ENCODE data around the gene HTRA2.

HTRA2 gene

GRCh38 chr2:74567881-74568280, 38.1 kb downstream of the HTRA2 start:
- H3K4me3 ChIP-seq (ENCODE audit: low read depth, low read length) = peak overlapping the region; percentile 25
- H3K36me3 ChIP-seq (ENCODE audit: insufficient read depth, low read length) = no peaks in the 10 kb centered on the region
- peak overlapping the region; percentile 100 for H3K27ac ChIP-seq (ENCODE audit: low read depth, low read length)
- no peaks in the 10 kb centered on the region for H3K27me3 ChIP-seq (ENCODE audit: insufficient read depth, low read length)
- peaks cover 65% of the 10 kb centered on the region for H3K4me1 ChIP-seq (ENCODE audit: control insufficient read depth, insufficient read depth, low read length, unreplicated experiment)
- no peaks in the 10 kb centered on the region for H3K79me2 ChIP-seq (ENCODE audit: control insufficient read depth, insufficient read depth, low read length, unreplicated experiment)
- H2AFZ ChIP-seq (ENCODE audit: low read length, unreplicated experiment) = peak overlapping the region; percentile 67

DNA sequence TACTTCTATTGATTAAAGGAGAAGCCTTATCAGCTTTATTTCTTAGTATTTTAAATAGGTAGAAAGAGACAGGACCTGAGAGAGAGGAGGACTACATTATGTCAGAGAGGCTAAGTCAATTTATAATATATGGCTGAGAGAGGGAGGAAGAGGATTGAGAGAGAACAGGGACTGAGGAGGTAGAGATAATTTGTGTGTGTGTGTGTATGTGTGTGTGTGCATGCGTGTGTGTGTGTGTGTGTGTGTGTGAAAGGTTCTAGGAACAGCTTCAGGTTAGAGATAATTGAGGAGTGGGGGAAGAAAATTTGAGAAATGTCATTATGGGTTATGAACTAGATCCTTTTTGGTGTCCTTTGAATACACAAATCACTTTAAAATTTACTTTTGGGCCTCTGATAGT, 40.0 kb downstream of the HTRA2 start:
- H3K4me3 ChIP-seq (ENCODE audit: low read depth, low read length) = no peak overlapping the region
- H2AFZ ChIP-seq (ENCODE audit: low read length, unreplicated experiment) = no peak overlapping the region
- peaks cover 65% of the 10 kb centered on the region for H3K4me1 ChIP-seq (ENCODE audit: control insufficient read depth, insufficient read depth, low read length, unreplicated experiment)
- no peaks in the 10 kb centered on the region for H3K36me3 ChIP-seq (ENCODE audit: insufficient read depth, low read length)
- H3K27ac ChIP-seq (ENCODE audit: low read depth, low read length) = peak overlapping the region; percentile 100; the same call in 1 of the 2 replicates
- H3K27me3 ChIP-seq (ENCODE audit: insufficient read depth, low read length) = no peaks in the 10 kb centered on the region
- H3K79me2 ChIP-seq (ENCODE audit: control insufficient read depth, insufficient read depth, low read length, unreplicated experiment) = no peaks in the 10 kb centered on the region

- Histone ChIP-seq H3K4me1 (ENCODE audit: control insufficient read depth, insufficient read depth, low read length, unreplicated experiment) (peaks cover 69% of the 10 kb centered on the region), H2AFZ (ENCODE audit: low read length, unreplicated experiment) (no peak overlapping the region), H3K4me3 (ENCODE audit: low read depth, low read length) (no peak overlapping the region), H3K27me3 (ENCODE audit: insufficient read depth, low read length) (no peaks in the 10 kb centered on the region), H3K36me3 (ENCODE audit: insufficient read depth, low read length) (no peaks in the 10 kb centered on the region), H3K79me2 (ENCODE audit: control insufficient read depth, insufficient read depth, low read length, unreplicated experiment) (no peaks in the 10 kb centered on the region), H3K27ac (ENCODE audit: low read depth, low read length) (no peak overlapping the region)
These were observed 41.3 kb downstream of the HTRA2 start for GRCh38 chr2:74571058-74571457.

GRCh38 chr2:74572178-74572925, 42.6 kb downstream of the HTRA2 start:
- H3K4me3 ChIP-seq (ENCODE audit: low read depth, low read length) = no peak overlapping the region
- no peaks in the 10 kb centered on the region for H3K27me3 ChIP-seq (ENCODE audit: insufficient read depth, low read length)
- no peak overlapping the region for H2AFZ ChIP-seq (ENCODE audit: low read length, unreplicated experiment)
- H3K27ac ChIP-seq (ENCODE audit: low read depth, low read length) = peak overlapping the region; percentile 44
- H3K79me2 ChIP-seq (ENCODE audit: control insufficient read depth, insufficient read depth, low read length, unreplicated experiment) = no peaks in the 10 kb centered on the region
- no peaks in the 10 kb centered on the region for H3K36me3 ChIP-seq (ENCODE audit: insufficient read depth, low read length)
- peaks cover 70% of the 10 kb centered on the region for H3K4me1 ChIP-seq (ENCODE audit: control insufficient read depth, insufficient read depth, low read length, unreplicated experiment)

DNA sequence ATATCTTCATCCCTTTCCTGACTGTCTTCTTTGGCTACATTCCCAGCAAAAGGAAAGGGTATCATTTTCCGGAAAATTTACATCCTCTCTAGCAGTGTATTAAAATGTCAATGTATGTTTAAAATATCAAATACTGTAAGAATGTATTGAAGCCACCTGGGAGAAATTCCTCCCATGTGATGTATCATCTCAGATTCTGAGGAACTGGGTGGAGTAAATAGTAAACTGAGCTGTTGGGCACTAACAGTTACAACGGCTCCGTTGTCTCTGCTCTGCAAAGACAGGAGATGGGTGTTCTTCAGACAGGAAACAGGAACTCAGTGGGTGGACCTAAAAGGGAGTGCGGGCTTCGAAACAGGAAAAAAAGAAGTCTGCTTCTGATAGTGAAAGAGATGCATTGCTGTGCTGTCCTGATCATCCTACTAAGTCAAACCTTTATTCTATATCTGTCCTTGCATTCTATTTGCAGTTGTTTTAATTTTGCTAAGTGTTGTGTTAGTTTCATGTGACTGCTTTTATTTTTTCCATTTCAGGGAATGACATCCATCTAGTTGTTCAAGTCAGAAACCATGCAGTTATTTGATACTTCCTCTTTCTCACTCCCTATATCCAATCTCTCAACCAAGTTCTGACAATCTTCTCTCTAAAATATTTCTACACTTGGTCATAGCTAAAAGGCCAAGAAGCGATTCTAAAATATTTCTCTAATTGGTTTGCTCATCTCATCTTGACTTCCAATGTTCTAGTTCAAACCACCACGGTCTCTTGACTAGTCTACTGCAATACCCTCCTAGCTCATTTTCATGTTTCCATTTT, 44.2 kb downstream of the HTRA2 start:
- Histone ChIP-seq H3K4me1 (ENCODE audit: control insufficient read depth, insufficient read depth, low read length, unreplicated experiment) (peaks cover 61% of the 10 kb centered on the region), H3K4me3 (ENCODE audit: low read depth, low read length) (peak overlapping the region; percentile 70)

GRCh38 chr2:74575320-74575719, 45.6 kb downstream of the HTRA2 start:
- Histone ChIP-seq H3K36me3 (ENCODE audit: insufficient read depth, low read length) (no peaks in the 10 kb centered on the region), H3K4me1 (ENCODE audit: control insufficient read depth, insufficient read depth, low read length, unreplicated experiment) (peaks cover 53% of the 10 kb centered on the region), H3K79me2 (ENCODE audit: control insufficient read depth, insufficient read depth, low read length, unreplicated experiment) (no peaks in the 10 kb centered on the region), H2AFZ (ENCODE audit: low read length, unreplicated experiment) (no peak overlapping the region), H3K4me3 (ENCODE audit: low read depth, low read length) (no peak overlapping the region), H3K27me3 (ENCODE audit: insufficient read depth, low read length) (no peaks in the 10 kb centered on the region), H3K27ac (ENCODE audit: low read depth, low read length) (peak overlapping the region; percentile 85)

More for the DNA sequence above, 44.2 kb downstream of the HTRA2 start:
- H3K27me3 ChIP-seq (ENCODE audit: insufficient read depth, low read length) = no peaks in the 10 kb centered on the region
- H2AFZ ChIP-seq (ENCODE audit: low read length, unreplicated experiment) = peak overlapping the region; percentile 57
- peak overlapping the region; percentile 85 for H3K27ac ChIP-seq (ENCODE audit: low read depth, low read length)
- no peaks in the 10 kb centered on the region for H3K36me3 ChIP-seq (ENCODE audit: insufficient read depth, low read length)
- no peaks in the 10 kb centered on the region for H3K79me2 ChIP-seq (ENCODE audit: control insufficient read depth, insufficient read depth, low read length, unreplicated experiment)

GRCh38 chr2:74576211-74576862, 46.6 kb downstream of the HTRA2 start:
- Histone ChIP-seq H3K27me3 (ENCODE audit: insufficient read depth, low read length) (no peaks in the 10 kb centered on the region), H2AFZ (ENCODE audit: low read length, unreplicated experiment) (no peak overlapping the region), H3K27ac (ENCODE audit: low read depth, low read length) (peak overlapping the region; percentile 55), H3K4me3 (ENCODE audit: low read depth, low read length) (no peak overlapping the region), H3K79me2 (ENCODE audit: control insufficient read depth, insufficient read depth, low read length, unreplicated experiment) (no peaks in the 10 kb centered on the region), H3K4me1 (ENCODE audit: control insufficient read depth, insufficient read depth, low read length, unreplicated experiment) (peaks cover 49% of the 10 kb centered on the region), H3K36me3 (ENCODE audit: insufficient read depth, low read length) (no peaks in the 10 kb centered on the region)

DNA sequence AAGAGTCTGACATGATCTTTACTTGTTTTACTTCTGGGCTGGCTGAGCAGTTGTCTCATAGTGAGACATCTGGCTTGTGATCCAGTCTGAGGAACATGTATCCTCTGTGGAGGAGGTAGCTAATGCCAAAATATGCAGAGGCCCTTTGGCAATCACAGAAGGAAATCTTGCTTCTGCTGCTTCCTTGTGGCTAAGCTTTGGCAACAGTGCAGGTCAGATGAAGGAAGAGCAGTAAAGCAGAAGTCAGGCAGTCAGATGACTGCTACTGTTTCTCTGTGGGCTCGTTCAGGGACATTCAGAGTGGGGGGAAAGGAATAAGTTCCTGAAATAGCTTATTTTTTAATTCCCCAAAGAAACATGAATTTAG, 47.1 kb downstream of the HTRA2 start:
- Histone ChIP-seq H3K27me3 (ENCODE audit: insufficient read depth, low read length) (no peaks in the 10 kb centered on the region), H2AFZ (ENCODE audit: low read length, unreplicated experiment) (no peak overlapping the region), H3K79me2 (ENCODE audit: control insufficient read depth, insufficient read depth, low read length, unreplicated experiment) (no peaks in the 10 kb centered on the region), H3K36me3 (ENCODE audit: insufficient read depth, low read length) (no peaks in the 10 kb centered on the region), H3K4me3 (ENCODE audit: low read depth, low read length) (no peak overlapping the region), H3K4me1 (ENCODE audit: control insufficient read depth, insufficient read depth, low read length, unreplicated experiment) (peaks cover 49% of the 10 kb centered on the region), H3K27ac (ENCODE audit: low read depth, low read length) (peak overlapping the region; percentile 55)

DNA sequence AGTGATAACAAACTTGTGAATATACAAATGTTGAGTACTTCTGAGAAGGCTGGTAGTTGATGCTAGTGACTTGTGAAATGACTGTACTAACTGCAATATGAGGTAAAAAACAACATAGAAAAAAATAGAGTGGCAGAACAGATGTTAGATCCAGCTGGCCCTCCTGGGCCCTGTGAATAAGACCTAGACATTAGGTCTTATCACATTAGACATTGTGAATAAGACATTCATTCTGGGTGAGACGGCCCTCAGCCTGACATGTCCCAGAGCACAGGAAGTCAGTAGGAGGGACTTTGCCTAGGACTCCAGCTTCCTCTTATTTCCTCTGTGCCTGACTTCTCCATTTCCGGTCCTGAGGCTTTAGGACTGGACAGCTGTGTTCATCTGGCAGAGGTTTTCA, 47.7 kb downstream of the HTRA2 start:
- Histone ChIP-seq H3K79me2 (ENCODE audit: control insufficient read depth, insufficient read depth, low read length, unreplicated experiment) (no peaks in the 10 kb centered on the region), H3K4me3 (ENCODE audit: low read depth, low read length) (no peak overlapping the region), H3K27ac (ENCODE audit: low read depth, low read length) (peak overlapping the region; percentile 55), H3K4me1 (ENCODE audit: control insufficient read depth, insufficient read depth, low read length, unreplicated experiment) (peaks cover 49% of the 10 kb centered on the region), H2AFZ (ENCODE audit: low read length, unreplicated experiment) (peak overlapping the region; percentile 77), H3K36me3 (ENCODE audit: insufficient read depth, low read length) (no peaks in the 10 kb centered on the region), H3K27me3 (ENCODE audit: insufficient read depth, low read length) (no peaks in the 10 kb centered on the region)

DNA sequence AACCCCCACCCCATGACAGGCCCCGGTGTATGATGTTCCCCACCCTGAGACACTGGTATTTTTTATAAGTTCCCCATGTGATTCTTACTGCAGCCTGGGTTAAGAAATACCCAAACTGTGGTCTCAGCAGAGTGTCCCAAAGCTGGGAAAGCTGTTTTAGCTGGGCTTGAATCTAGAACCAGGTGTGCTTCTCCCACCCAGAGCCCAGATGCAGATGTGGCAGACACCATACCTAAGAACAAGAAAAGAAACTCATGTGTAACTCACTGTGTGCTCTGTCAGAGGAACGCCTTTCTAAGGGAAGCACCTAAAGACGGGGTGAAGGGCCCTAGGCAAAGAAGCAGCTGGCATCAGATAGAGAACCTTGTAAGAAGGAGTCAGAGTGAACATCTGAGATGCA, 48.7 kb downstream of the HTRA2 start:
- Histone ChIP-seq H3K4me1 (ENCODE audit: control insufficient read depth, insufficient read depth, low read length, unreplicated experiment) (peaks cover 49% of the 10 kb centered on the region), H3K36me3 (ENCODE audit: insufficient read depth, low read length) (no peaks in the 10 kb centered on the region), H2AFZ (ENCODE audit: low read length, unreplicated experiment) (no peak overlapping the region), H3K79me2 (ENCODE audit: control insufficient read depth, insufficient read depth, low read length, unreplicated experiment) (no peaks in the 10 kb centered on the region), H3K4me3 (ENCODE audit: low read depth, low read length) (no peak overlapping the region), H3K27ac (ENCODE audit: low read depth, low read length) (no peak overlapping the region), H3K27me3 (ENCODE audit: insufficient read depth, low read length) (no peaks in the 10 kb centered on the region)

All from ACC112 (cell line).